Measurements from ENCODE around the gene ARGFX.
"Not testable (repeated sequence)": the region's sequence is repeated elsewhere in the genome, so short reads cannot be mapped to it uniquely, and the experiment has no call there.

ARGFX gene

DNA sequence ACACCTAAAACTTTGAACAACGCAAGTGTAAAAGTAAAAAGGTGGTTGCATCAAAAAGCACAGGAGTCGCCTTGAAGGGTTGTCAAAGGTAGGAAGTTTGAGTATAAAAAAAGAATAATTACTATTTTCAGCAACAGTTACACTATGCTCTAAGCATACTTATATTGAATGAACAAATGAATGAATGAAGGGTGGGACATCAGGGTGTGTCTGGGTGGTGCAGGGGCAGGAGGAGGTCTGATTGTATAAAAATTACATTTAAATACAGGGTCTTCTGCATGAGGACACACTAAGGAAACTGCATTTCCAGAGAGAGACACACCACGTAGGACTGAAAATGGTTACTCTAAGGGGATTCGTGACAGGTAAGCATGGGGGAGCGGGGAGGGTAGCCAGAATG is at the start of gene ARGFX:
Gene ARGFX, plus strand, starts transcription at position 301 of the 400 bp plus-strand sequence. CDS start 2,765 bp downstream, outside the sequence.
- no peak for DNase-seq

DNA sequence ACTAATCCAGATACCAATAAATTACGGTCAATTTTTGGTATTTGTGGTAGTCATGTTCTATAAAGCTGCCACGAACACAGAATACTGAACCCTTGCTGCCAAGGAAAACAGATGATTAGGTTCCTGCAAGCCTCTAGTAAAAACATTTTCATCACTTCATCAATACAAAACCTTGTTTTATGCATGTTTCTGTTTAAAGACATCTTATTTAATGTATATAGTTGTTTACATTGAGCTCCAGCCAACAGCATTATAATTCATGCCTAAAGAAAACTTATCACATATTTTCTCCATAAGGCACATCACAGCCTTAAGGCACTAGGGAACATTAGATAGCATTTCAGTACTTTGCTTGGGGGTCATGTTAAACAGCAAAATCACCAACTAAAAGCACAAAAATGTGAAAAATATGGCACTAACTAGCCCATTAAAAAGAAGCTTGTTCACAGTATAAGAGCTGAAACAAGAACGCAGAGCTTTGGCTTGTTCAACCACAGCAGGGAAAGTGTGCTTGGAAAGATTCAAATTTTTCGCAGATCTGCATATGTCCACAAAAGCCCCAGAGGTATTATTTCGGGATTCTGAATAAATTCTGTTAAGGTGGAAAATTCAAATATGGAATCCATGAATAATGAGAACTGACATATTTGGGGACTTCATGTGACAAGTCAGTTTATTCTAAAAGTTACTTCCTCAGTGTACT is 49.6 kb upstream of the ARGFX start:
- DNase-seq = no peak

DNA sequence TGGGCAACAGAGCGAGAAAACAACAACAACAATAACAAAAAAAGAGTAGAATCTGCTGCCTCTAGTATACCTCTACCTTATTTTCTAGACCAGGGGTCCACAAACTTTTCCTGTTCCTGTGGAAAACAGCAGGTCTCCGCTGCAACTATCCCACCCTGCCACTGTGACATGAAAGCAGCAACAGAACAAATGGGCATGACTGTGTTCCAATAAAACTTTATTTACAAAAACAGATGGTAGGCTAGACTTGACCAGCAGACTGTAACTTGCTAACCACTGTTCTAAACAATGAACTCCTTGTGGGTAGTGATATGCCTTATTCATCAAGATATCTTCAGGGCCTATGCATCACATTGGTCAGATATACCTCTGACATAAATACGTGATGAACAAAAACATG is 47.2 kb upstream of the ARGFX start:
- no peak for DNase-seq

DNA sequence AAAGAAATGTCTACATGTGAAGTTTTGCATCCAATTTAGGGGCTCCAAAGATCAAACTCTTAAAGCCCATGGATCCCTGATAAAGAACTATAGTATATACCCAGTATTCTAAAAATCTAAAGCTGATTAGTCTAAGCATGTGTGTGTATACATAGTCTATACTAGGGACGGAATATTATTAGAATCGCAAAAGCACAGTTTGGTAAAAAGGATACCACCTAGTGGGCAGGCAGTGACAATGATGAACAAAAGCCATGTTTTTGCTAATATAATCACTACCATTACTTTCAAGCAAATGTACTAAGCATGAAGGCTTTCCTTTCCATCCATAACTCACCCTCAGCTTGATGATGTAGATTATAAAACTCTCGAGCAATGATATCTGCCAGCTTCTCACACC is 38.4 kb upstream of the ARGFX start:
- no peak for DNase-seq

DNA sequence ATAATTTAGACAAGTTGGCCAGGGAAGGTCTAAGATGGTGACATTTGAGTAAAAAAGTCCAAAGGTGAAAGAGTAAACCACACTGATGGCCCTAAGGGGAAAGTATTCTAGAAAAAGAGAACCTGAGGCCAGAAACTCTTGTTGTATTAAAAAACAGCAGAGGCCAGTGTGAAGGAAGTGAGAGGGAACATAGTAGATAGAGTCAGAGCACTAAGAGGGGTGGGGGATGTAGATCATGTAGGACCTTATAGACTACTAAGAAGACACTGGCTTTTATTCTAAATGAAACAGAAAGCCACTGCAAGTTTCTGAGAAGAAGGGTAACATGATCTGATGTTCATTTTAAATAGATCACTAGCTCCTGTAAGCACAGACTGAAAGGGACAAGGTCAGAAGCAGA is 36.5 kb upstream of the ARGFX start:
- DNase-seq = no peak

DNA sequence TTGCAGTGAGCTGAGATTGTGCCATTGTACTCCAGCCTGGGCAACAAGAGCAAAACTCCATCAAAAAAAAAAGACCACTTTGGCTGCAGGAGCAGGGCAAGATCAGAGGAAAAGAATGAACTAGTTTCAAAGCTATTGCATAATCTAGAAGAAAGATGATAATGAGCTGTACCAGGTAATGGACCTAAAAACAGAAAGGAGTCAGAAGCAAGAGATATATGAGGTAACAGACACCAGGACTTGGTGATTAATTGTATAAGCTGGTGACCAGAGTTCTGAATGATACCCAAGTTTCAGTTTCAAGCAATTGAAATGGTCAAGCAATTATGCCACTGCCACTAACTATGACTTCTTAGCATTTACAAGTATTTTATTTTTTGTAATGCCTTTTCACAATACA is 24.8 kb upstream of the ARGFX start:
- no peak for DNase-seq

DNA sequence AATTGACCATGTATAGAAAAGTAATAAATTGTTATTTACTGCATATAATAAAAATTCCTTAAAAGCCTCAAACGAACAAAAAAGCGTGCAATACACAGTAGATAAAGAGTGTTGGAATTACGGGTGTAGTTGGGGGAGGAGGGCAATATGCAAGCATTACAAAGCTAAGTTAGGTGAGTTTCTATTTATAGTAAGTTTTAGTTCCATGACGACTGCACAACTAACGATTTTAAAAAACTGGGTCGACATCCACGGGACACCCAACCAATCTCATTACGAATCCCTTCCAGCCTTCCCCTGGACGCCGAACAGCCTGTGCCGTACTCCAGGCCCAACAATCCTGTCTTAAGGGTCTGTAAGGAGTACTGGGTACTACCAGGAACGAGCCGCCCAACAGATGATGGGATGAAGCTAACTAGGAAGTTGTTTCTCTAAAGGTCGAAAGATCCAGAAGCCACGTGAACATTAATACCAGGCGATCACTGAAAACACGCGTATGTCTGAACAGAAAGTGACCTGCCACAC is 22.6 kb upstream of the ARGFX start:
- DNase-seq = peak; percentile 13

DNA sequence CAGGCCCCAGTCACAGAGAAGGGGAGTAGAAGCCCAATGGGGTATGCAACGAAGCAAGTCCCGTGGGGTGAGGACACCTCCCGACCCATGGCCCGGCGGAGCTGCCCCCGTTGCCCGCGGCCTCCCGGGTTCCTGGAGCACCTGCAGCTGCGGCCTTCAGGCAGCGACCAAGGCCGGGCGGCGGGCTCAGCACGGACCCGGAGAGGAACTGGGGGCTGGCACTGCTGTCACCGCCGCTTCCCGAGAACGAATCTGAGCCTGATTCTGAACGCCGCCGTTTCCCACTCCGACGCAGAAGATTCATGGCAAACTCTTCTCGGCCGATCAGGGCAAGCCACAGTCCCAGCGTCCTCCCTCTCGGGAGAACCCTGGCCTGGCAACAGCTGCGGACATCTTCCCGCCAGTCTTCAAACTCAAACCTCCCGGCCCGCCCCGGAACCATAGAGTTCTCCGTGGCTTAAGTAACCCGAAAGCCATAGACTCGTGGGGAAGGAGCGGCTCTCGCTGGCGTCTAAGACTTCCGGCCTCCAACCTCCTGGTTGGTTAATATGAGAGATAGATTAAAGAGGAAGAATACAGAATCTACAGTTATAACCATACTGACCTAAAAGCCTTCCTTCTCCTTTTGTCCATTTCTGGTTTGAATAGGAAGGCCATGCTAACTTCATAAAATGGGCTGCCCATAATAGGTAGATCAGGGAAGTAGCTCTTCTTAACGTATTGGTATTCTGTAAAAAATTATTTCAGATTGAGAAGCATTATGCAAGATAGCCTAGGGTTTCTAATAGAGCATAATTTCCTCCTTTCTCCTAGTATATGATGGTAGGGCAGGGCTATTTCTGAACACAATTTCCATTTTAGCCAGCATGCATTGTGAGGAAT is 21.9 kb upstream of the ARGFX start, which contains the start of gene POLQ:
Gene POLQ, minus strand, starts transcription at position 415 of the 882 bp plus-strand sequence. Its CDS starts 111 bp downstream, at position 304.
- peak; percentile 86 for DNase-seq

DNA sequence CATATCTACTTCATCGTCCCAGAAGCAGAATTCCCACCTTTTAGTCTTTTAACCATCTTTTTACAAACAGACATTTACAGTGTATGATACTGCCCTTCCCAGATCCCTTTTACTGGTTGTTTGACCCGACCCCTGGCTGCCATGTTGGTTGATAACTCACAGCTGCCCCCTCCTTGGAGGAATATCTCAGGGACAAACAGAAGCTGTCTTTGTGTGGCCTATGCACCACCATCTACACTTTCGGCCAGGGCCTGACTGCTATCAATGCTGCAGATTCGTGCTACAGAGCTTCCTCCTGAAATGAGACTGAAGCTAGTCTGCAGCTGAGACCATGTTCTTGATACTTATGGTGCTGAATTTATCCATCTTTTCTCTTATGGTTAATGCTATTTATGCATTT is 15.4 kb upstream of the ARGFX start:
- no peak for DNase-seq

DNA sequence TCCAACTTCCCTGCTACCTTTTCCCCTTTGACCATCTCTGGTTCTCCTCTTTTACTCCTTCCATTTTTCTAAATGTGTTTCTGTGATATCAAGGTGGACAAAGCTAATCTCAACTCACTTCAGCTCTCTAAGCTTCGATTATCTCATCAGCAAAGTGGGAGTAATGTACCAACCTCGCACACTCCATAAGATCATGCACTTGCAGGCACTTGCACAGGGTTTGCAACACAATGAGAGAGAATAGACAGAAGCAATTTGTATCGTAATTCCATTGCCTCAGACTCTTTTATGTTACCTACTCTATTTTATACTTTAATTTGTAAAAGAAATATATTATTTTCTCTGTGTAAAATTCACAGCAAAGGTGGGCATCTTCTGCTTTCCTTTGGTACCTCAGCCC is 15.0 kb upstream of the ARGFX start:
- no peak for DNase-seq

DNA sequence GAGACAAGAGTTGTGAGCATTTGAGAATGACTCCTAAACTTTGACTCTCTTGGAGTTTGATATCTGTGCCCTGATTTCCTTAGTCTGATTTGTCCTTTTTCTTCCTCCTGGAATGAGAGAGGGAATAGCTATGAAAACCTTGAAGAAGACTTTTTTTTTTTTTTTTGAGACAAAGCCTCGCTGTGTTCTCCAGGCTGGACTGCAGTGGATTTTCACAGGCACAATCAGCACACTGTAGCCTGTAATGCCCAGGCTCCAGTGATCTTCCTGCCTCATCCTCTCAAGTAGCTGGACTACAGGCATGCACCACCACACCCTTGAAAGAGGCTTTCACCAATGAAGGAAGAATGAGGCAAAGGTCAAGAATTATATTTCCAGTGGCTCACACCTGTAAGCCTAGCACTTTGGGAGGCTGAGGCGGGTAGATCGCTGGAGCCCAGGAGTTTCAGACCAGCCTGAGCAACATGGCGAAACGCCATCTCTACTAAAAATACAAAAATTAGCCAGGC is 10.3 kb upstream of the ARGFX start:
- no peak for DNase-seq

DNA sequence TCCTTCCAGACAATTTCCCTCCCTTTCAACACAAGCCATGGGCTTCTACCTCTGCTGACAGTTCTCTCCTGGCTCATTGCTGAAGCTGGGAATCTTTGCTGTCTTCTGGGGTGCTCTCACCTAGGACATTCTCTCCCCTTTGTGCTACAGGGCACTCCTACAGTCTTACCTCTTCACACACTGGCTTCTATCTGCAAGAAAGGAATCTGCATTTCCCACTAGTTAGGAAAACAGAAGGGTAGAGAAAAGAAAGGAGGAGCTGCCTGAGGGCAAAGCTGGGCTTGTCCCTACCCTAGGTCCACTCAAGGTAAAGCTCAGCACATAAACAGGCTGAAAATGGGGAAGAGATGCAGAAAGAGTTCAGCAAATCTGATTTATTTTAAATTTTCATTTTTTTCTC is 5.6 kb upstream of the ARGFX start:
- DNase-seq = no peak

DNA sequence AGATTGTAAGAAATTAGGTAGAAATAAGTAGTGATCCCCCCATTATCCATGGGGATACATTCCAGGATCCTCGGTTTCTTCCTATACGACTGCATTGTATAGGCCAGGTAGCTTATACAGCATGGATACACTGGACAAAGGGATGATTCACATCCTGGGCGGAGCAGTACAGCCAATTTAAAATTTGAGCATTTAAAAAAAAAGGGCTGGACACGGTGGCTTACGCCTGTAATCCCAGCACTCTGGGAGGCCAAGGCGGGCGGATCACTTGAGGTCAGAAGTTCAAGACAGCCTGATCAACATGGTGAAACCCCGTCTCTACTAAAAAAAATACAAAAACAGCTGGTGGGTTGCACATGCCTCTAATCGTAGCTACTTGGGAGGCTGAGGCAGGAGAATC is 976 bp upstream of the ARGFX start:
- DNase-seq = no peak

DNA sequence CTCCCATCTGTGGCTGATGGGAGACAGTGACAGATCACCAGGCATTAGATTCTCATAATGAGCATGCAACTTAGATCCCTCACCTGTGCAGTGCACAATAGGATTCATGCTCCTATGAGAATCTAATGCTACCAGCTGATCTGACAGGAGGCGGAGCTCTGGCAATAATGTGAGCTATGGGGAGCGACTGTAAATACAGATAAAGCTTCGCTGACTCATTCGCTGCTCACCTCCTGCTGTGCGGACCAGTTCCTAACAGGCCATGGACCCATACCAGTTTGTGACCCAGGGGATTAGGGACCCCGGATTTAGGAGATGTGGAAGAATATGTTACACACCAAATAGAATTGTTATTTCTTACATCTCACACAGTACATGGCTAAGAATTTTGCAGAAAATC is 6.7 kb downstream of the ARGFX start:
- DNase-seq = no peak

DNA sequence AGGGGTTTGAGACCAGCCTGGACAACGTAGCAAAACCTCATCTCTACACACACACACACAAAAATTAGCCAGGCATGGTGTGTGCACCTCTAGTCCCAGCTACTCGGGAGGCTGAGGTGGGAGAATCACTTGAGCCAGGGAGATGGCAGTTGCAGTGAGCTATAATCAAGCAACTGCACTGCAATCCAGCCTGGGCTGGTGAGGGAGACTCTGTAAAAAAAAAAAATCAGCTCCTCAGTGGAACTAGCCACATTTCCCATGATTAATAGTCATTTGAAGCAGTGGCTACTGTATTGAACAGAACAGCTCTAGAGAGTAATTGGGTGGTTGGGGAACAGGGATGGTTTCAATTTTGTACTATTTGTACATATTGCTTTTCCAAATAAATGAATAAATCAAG is 13.9 kb downstream of the ARGFX start:
- DNase-seq = no peak

DNA sequence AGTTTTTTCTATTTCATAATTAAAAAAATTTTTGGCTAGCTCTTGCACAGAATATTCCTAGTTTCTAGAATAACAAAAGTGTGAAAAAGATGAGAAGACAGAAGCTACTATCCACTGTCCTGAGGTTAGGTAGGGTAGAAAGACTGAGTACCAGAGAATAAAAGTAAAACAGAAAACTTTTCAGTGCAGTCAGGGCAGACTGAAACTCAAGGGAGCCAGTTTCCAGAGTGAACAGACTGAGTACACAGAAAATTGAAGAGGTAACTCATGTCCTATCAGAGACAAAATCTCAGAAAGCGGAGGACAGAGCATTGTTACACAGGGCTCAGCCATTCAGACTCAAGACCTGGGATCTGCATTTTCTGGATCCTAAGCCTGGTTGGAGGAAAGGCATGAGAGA is 16.7 kb downstream of the ARGFX start:
- DNase-seq = no peak

DNA sequence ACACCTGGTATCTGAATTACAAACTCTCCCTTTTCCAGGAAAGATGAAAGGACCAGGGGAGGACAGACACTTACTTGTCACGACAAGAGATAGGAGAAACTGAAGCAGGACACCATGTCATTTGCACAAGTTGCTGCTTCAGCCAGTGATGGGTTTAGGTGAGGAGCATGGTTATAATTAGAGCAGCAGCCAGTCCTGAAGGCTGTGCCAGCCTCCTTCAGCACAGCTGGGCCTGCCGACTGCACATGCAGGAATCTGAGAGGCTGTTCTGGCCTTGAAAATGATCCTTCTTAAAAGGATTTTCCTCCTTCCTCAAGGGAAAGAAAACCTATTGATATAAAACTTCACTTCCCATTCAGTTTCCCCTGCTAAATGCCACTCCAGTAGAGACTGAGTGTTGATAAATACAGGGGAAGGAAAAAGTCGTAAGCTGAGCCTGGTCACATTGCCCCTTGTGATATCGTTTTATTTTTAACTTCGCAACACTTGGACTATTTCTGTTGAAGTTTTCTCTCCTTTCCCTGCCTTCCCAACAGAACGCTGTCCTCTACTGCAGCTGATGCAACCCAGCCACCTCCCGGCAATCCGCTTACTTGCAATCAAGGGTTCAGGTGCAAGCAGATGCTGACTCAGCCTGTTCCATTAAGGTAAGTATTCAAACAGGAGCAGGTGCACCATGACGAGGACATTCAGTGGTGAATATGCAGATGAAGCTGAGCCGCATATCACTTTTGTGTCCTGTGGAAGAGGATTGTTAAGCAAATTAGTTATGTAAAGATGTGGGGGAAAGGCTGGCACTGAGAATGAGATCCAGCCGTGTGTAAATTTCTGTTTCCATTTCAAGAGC is 25.3 kb downstream of the ARGFX start, which contains the start of gene FBXO40:
Gene FBXO40, plus strand, starts transcription at position 524 of the 847 bp plus-strand sequence. CDS start 27,197 bp downstream, outside the sequence.
- no peak for DNase-seq

DNA sequence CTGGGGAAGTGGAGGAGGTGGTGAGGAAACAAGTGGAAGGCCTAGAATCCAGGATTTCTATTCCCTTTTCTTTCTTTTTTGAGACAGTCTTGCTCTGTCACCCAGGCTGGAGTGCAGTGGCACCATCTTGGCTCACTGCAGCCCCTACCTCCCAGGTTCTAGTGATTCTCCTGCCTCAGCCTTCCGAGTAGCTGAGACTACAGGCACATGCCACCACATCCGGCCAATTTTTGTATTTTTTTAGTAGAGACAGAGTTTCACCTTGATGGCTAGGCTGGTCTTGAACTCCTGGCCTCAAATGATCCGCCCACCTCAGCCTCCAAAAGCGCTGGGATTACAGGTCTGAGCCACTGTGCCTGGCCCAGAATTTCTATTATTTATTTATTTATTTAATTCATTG is 26.1 kb downstream of the ARGFX start:
- DNase-seq = not testable (repeated sequence)

DNA sequence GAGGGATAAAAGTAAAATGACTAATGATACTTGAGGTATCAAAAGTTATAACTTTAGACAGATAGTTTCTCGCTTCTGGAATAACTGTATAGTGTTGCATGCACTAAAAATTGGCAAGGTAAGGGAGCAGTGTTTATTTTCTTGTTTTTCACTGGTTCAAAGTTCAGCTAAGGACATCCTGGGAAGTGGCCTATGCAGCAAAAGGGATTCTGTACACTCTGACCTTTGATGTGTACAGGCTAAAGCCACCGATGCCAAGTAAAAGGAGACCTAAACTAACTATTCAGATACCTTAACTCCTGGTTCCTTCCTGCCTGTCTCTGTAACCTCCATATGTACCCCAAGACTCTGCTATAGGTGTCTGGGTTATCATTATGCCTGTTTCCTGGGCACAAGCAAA is 27.1 kb downstream of the ARGFX start:
- DNase-seq = no peak

DNA sequence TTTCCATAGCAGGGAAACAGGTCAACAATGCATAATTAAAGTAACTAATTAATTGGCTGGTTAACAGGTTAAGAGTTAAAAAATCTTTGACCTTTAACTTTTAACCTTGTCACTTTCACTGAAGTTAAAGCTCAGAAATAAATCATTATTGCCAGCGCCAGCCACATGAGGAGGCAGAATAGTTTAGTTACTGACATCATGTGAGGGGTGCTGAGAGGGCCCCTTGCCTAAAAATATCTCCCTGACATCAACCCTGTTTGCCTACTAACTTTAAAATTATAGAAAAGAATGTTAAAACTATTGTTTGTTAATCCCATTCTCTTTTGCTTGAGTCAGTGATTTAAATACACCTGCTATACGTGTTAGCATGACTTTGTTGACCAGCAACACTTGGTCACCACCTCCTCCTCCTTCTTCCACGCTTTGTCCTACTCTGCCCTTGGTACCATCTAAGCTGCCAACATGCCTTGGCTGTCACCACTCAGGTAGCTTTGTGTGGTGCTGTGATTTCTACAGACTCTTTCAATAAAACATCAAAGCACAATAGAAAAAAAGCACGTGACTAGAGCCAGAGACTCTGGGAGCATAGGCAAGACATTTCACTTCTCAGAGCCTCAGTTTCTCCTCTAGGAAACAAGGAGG is 28.1 kb downstream of the ARGFX start:
- no peak for DNase-seq

DNA sequence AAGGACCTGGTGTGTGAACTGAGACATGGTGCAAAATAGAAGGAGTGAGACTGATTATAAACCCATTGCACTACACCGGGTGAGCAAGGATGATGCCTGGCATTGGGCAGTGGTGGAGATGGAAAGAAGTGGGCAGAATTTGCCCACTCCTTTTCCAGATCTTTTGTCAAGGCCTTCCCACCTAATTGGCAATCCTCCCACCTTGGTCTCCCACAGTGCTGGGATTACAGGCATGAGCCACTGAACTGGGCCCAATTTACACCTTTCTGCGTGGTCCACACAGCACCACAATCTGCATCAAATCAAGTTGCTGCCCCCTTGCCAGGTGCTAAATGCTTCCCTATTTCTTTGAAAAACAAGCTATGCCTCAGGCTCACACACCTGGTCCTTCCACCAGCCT is 30.8 kb downstream of the ARGFX start:
- DNase-seq = no peak

DNA sequence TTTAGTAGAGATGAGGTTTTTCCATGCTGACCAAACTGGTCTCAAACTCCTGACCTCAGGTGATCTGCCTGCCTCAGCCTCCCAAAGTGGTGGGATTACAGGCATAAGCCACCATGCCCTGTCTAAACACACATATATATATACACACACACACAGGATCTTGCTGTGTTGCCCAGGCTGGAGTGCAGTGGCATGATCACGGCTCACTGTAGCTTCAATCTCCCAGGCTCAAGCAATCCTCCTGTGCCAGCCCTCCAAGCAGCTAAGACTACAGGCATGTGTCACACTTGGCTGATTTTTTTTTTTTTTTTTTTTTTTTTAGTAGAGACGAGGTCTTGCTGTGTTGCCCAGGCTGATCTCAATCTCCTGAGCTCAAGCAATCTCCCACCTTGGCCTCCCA is 32.2 kb downstream of the ARGFX start:
- not testable (repeated sequence) for DNase-seq

All from GF-D8 (cell line).